Measurements from ENCODE around the gene SND1.

The SND1 gene

GRCh38 chr7:128124786-128125185, 472.8 kb downstream of the SND1 start:
- DNase-seq: no peak
- Histone ChIP-seq H3K27ac (no peak overlapping the region), H3K9me3 (ENCODE audit: severe bottlenecking) (no peaks in the 10 kb centered on the region), H3K27me3 (ENCODE audit: insufficient read depth, low read depth, severe bottlenecking) (no peaks in the 10 kb centered on the region), H3K4me3 (ENCODE audit: low read depth, low read length) (no peak overlapping the region), H3K36me3 (no peaks in the 10 kb centered on the region)
- TF ChIP-seq CTCF (IDR thresholded peaks at IDR 0.05; ENCODE audit: low read depth, low read length): no peak

- H3K27me3 ChIP-seq (ENCODE audit: insufficient read depth, low read depth, severe bottlenecking): no peaks in the 10 kb centered on the region
- no peaks in the 10 kb centered on the region for H3K36me3 ChIP-seq
- TF ChIP-seq CTCF (IDR thresholded peaks at IDR 0.05; ENCODE audit: low read depth, low read length): no peak
- H3K27ac ChIP-seq: no peak overlapping the region
- H3K9me3 ChIP-seq (ENCODE audit: severe bottlenecking): no peaks in the 10 kb centered on the region
- H3K4me3 ChIP-seq (ENCODE audit: low read depth, low read length): no peak overlapping the region
- DNase-seq: no peak
Measured at GRCh38 chr7:128125816-128126215, 473.8 kb downstream of the SND1 start.

DNA sequence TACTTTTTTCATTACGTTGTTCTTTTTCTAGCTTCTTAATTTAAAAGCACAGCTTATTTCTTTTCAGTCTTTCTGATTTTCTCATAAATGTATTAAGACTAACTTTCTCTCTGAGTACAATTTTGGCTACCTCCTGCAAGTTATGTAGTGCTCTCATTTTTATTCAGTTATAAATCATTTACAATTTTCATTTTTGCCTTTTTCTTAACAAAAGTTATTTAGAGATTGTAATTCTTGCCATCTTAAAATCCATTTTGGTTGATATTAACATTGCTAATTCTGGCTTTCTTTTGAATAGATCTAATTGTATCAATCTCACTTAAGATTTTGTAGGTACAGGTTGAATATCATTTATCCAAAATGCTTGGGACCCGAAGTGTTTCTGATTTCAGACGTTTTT, 476.4 kb downstream of the SND1 start:
- Histone ChIP-seq H3K4me3 (ENCODE audit: low read depth, low read length) (no peak overlapping the region), H3K36me3 (no peaks in the 10 kb centered on the region), H3K27ac (no peak overlapping the region), H3K27me3 (ENCODE audit: insufficient read depth, low read depth, severe bottlenecking) (no peaks in the 10 kb centered on the region), H3K9me3 (ENCODE audit: severe bottlenecking) (no peaks in the 10 kb centered on the region)
- DNase-seq: no peak
- TF ChIP-seq CTCF (IDR thresholded peaks at IDR 0.05; ENCODE audit: low read depth, low read length): no peak

- TF ChIP-seq CTCF (IDR thresholded peaks at IDR 0.05; ENCODE audit: low read depth, low read length): no peak
- Histone ChIP-seq H3K9me3 (ENCODE audit: severe bottlenecking) (no peaks in the 10 kb centered on the region), H3K36me3 (no peaks in the 10 kb centered on the region), H3K27me3 (ENCODE audit: insufficient read depth, low read depth, severe bottlenecking) (no peaks in the 10 kb centered on the region), H3K4me3 (ENCODE audit: low read depth, low read length) (no peak overlapping the region), H3K27ac (no peak overlapping the region)
- DNase-seq: no peak
Measured at GRCh38 chr7:128129224-128129864, 477.4 kb downstream of the SND1 start.

DNA sequence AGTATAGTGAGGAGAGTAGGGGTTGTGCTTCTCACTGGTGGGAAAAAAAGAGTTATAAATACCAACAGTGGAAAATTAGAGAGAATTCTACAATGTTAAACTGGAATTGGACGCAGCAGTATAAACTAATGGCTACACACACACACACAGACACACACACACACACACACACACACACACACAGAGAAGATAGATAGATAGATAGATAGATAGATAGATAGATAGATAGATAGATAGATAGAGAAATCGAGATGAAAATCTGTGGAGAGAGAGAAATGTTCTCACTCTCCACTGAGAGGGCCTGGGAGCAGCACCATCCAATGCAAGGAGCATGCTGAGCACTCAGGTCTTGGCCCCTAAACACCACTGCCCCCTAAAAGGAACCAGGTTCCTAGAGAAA, 479.1 kb downstream of the SND1 start:
- no peak for TF ChIP-seq CTCF (IDR thresholded peaks at IDR 0.05; ENCODE audit: low read depth, low read length)
- Histone ChIP-seq H3K27me3 (ENCODE audit: insufficient read depth, low read depth, severe bottlenecking) (no peaks in the 10 kb centered on the region), H3K36me3 (no peaks in the 10 kb centered on the region), H3K9me3 (ENCODE audit: severe bottlenecking) (no peaks in the 10 kb centered on the region), H3K4me3 (ENCODE audit: low read depth, low read length) (no peak overlapping the region), H3K27ac (no peak overlapping the region)
- no peak for DNase-seq

DNA sequence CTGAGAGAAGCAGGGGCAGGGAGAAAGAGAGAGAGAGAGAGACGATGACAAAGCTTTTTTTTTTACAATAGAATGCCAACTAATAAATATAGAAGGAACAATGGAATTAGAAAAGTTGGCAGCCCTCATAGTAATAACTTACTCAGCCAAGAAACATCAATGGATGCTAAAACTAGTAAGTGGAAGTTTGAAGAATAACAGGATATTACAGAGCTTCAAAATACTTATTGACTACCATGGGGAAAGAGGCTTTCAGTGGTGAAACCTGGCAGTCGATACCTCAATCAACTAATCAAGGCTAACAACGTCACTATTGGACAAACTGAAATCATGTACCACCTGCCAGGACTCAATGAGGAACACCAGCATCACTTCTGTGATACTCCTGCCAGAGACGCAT, 479.7 kb downstream of the SND1 start:
- Histone ChIP-seq H3K36me3 (no peaks in the 10 kb centered on the region), H3K27ac (no peak overlapping the region), H3K9me3 (ENCODE audit: severe bottlenecking) (no peaks in the 10 kb centered on the region), H3K4me3 (ENCODE audit: low read depth, low read length) (no peak overlapping the region), H3K27me3 (ENCODE audit: insufficient read depth, low read depth, severe bottlenecking) (no peaks in the 10 kb centered on the region)
- no peak for DNase-seq
- TF ChIP-seq CTCF (IDR thresholded peaks at IDR 0.05; ENCODE audit: low read depth, low read length): no peak
